ENCODE measurements around the gene TTLL13. TPM values are rescaled to one million over a fixed set of nuclear protein-coding genes. Genes with fewer than 3 reads are reported as not detected.

The TTLL13 gene
- total RNA-seq, 1 experiment from 2014 or later, result 1.0 TPM

DNA sequence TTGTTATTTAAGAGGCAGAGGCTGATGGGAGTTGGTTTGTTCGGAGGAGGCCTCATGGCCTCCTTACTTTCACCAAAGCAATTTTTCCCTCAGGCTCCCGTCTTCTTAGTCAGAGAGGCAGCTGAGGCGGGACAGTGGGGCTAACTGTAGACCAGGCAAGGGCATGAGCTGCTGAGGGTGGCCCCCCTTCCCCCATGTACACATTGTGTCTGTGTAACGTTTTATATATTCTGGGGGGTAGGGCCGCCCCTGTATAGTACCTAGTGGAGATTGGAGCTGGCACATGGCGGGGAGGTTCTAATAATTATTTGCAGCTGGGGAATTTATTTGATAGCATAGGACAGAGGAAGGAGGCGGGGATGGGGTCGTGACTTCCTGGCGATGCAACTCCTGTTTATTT is 51.2 kb downstream of the TTLL13 start (continued):
- no peak for TF ChIP-seq ZFX (IDR thresholded peaks at IDR 0.05)

DNA sequence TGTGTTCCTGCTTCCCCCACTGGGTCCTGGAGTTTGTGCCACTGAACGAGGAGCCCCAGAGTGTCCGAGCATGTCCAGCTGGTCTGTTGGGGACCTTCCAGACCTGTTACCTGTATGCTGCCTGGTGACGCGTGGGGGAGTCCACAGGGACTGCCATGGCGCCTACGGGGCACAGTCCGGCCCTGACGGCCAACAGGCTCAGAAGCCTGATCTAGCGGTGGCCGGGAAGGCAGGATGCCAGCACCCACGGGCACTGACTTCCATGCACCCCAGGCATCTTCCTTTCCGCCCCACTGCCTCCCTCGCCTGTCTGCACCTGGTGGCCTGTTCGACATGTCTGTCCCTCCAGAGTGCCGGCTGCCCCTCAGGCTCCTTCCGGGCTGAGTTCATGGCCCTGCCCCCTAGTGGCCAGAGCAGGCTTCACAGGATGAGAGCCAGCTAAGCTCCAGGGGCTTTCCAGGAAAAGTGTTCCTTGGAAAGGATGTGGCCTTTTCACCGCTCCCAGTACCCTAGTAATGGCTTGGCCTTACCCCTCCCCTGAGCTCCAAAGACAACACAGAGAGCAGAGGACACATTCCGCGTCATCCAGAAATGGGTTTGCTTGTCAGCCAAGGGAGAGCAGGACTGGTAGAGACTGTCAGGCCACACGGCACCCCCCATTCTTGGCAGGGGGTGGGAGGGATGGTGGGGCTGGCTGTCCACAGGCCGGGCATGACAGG is 51.8 kb downstream of the TTLL13 start:
- RAD21 ChIA-PET (ENCODE audit: low non-redundant PET in 1 of 2, low total read pairs in 2 of 2, uncharacterized antibody in 2 of 2, unreplicated experiment in 2 of 2), result no interaction called here

More for the DNA sequence above, 51.8 kb downstream of the TTLL13 start:
- DNase-seq (ENCODE audit: low read depth, low spot score) (peak; percentile 47), ATAC-seq (peak; percentile 98)
- H3K4me2 ChIP-seq (ENCODE audit: low read length), result peak overlapping the region; percentile 65
- H3K4me1 ChIP-seq (ENCODE audit: control insufficient read depth in 1 of 2, insufficient read depth in 2 of 2, low read length in 2 of 2), result peaks cover 0 to 8% of the 10 kb centered on the region in 2 experiments; a peak in 3 of 4 replicates
- H3K9me3 ChIP-seq (ENCODE audit: control insufficient read depth in 1 of 2, insufficient read depth in 1 of 2, low read depth in 1 of 2, low read length in 2 of 2), result no peaks in the 10 kb centered on the region
- H3K9me2 ChIP-seq (ENCODE audit: insufficient read depth), result no peaks in the 10 kb centered on the region
- H3K9ac ChIP-seq (ENCODE audit: low read length), result no peak overlapping the region
- no peak for TF ChIP-seq POLR2A (IDR thresholded peaks at IDR 0.05; ENCODE audit: borderline replicate concordance, extremely low read depth, insufficient read depth, insufficient read length)
- TF ChIP-seq CTCF (IDR thresholded peaks at IDR 0.05 in 2 of 3, conservative IDR thresholded peaks at IDR 0.05 in 1 of 3; ENCODE audit: borderline replicate concordance in 1 of 3, insufficient read depth in 1 of 3, low read depth in 2 of 3, low read length in 2 of 3), result peak; percentile 53 to 95 (median 92); a peak in 5 of 6 replicates
- TF ChIP-seq RAD21 (IDR thresholded peaks at IDR 0.05; ENCODE audit: low read depth), result peak; percentile 27
- H3K4me3 ChIP-seq (replicated peaks in 1 of 2; ENCODE audit: low read depth in 1 of 2, low read length in 2 of 2), result 0 out of 4 replicates have a peak overlapping the region, but pooled peaks of 1 of the 2 experiments have one; percentile 14
- H3K36me3 ChIP-seq (ENCODE audit: control insufficient read depth in 1 of 2, insufficient read depth in 2 of 2, low read length in 2 of 2), result no peaks in the 10 kb centered on the region
- H2AFZ ChIP-seq (ENCODE audit: low read depth, low read length, poor library complexity, severe bottlenecking), result peak overlapping the region; percentile 66
- H3K27ac ChIP-seq (ENCODE audit: low read depth, low read length), result peak overlapping the region; percentile 5; the same call in 1 of the 2 replicates
- ChIA-PET POLR2A (interaction anchor here (0.9 kb wide), 1 partner anchor 10 kb away, joined by 3 read pairs; no protein-coding TSS in a partner anchor), CTCF (interaction anchor here (0.8 to 2.3 kb wide), 13 partner anchors 8 to 633 kb away, joined by 3 to 11 read pairs (median 5); partner anchors contain the start of genes HDDC3 and UNC45A)
- BruUV-seq (replicated peaks), result no TSS peak
- H3K27me3 ChIP-seq (ENCODE audit: insufficient read depth, low read length), result no peaks in the 10 kb centered on the region
- intact Hi-C loops (cut with micrococcal nuclease), result no loop called here
- H3K79me2 ChIP-seq (ENCODE audit: insufficient read depth, low read length), result no peaks in the 10 kb centered on the region
- no peaks in the 10 kb centered on the region for H4K20me1 ChIP-seq (ENCODE audit: insufficient read depth)
